ENCODE measurements around the gene ATP11A.

ATP11A gene

GRCh38 chr13:112689303-112690245 is at the start of gene ATP11A:
Gene ATP11A (plus strand): TSS chr13:112690038. CDS start chr13:112690417, 379 bp downstream.
- DNase-seq (ENCODE audit: low spot score), result peak; percentile 85

- DNase-seq (ENCODE audit: low spot score), result no peak
Observed at GRCh38 chr13:112641456-112642089, 48.3 kb upstream of the ATP11A start.

GRCh38 chr13:112642090-112642460 is 47.8 kb upstream of the ATP11A start:
- DNase-seq (ENCODE audit: low spot score), result no peak

GRCh38 chr13:112643759-112644459 is 45.9 kb upstream of the ATP11A start:
- no peak for DNase-seq (ENCODE audit: low spot score)

- DNase-seq (ENCODE audit: low spot score), result no peak
Observed at GRCh38 chr13:112645327-112645914, 44.4 kb upstream of the ATP11A start.

- no peak for DNase-seq (ENCODE audit: low spot score)
Observed at GRCh38 chr13:112647256-112647655, 42.6 kb upstream of the ATP11A start.

GRCh38 chr13:112648101-112648500 is 41.7 kb upstream of the ATP11A start:
- DNase-seq (ENCODE audit: low spot score), result no peak

- no peak for DNase-seq (ENCODE audit: low spot score)
Observed at GRCh38 chr13:112648966-112649690, 40.7 kb upstream of the ATP11A start.

- no peak for DNase-seq (ENCODE audit: low spot score)
Observed at GRCh38 chr13:112651311-112651710, 38.5 kb upstream of the ATP11A start.

- DNase-seq (ENCODE audit: low spot score), result no peak
Observed at GRCh38 chr13:112651750-112652511, 37.9 kb upstream of the ATP11A start.

- DNase-seq (ENCODE audit: low spot score), result peak; percentile 9
Observed at GRCh38 chr13:112652512-112653070, 37.2 kb upstream of the ATP11A start.

- DNase-seq (ENCODE audit: low spot score), result no peak
Observed at GRCh38 chr13:112653071-112653470, 36.8 kb upstream of the ATP11A start.

GRCh38 chr13:112655913-112656312 is 33.9 kb upstream of the ATP11A start:
- no peak for DNase-seq (ENCODE audit: low spot score)

- DNase-seq (ENCODE audit: low spot score), result no peak
Observed at GRCh38 chr13:112657850-112658445, 31.9 kb upstream of the ATP11A start.

- no peak for DNase-seq (ENCODE audit: low spot score)
Observed at GRCh38 chr13:112658808-112659207, 31.0 kb upstream of the ATP11A start.

GRCh38 chr13:112661291-112661690 is 28.5 kb upstream of the ATP11A start:
- no peak for DNase-seq (ENCODE audit: low spot score)

- DNase-seq (ENCODE audit: low spot score), result no peak
Observed at GRCh38 chr13:112664501-112665203, 25.2 kb upstream of the ATP11A start.

- DNase-seq (ENCODE audit: low spot score), result no peak
Observed at GRCh38 chr13:112668924-112669323, 20.9 kb upstream of the ATP11A start.

- DNase-seq (ENCODE audit: low spot score), result no peak
Observed at GRCh38 chr13:112669881-112670499, 19.8 kb upstream of the ATP11A start.
